ENCODE measurements around the gene KIRREL3. TPM values are rescaled to one million over a fixed set of nuclear protein-coding genes. Genes with fewer than 3 reads are reported as not detected.

Gene KIRREL3
- total RNA-seq, 1 donor from 2014 or later, result 0.24 TPM

DNA sequence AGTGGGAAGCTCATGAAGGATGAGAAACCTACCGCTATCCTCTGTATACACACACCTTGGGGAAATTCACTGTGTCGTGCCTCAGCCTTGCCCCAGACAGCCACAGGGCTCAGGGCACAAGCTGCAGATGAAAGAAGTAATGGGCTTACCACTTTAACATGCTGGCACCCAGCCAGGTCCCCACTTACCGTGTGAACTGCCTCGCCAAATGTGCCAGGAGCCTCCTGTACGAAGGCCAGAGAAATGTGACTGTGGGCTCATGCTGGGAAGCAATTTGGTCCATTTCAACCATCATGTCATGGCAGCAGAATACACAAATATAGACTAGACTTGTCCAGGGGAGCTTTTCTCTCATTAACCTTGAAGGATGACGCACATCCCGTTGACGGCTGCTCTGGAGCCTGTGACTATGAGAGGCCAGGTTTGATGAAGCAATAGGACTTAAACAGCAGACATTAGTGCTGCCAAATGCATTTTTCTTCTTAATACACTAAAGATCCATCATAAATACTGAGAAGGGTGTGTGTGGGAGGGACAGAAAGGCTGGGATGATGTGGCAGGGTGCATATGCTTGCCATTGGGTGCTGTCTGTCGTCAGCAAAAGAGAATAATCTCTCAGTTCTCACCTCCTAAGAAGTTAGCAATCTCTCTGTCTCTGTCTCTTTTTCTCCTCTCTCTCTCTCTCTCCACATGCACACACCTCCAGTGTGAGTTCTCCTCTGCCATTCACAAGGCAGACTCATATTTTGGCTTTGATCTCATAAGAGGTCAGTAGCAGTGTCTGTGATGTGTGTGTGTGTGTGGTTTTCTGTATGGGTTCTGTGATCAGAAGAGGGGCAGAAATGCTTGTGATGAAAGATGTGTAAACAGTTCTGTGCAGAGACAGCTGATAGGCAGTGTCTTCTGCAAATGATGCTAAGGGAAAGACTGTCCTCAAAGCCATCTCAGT is 142.4 kb downstream of the KIRREL3 start:
- DNase-seq (ENCODE audit: missing footprints) (no peak), ATAC-seq (no peak)
- intact Hi-C loops (cut with DNase I), result no loop called here

DNA sequence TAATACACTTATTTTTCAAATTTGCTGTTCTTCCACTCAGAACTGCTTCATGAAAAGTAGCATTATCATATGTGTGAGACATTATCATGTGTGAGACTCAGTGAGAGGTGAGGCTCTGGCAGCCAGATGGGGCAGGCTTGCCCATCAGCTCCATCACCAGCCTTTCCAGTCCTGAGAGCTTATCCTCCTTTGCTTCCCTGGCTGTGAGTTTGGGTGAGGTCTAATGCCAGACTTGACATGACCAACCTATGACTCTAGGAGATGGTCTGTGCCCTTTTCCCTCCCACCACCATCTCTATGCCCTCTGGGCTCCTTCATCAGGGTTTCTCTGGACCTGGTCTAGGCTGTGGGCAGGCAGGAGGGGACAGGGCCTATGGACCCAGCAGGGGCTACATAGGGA is 145.0 kb downstream of the KIRREL3 start:
- ATAC-seq (no peak), DNase-seq (ENCODE audit: missing footprints) (no peak)
- intact Hi-C loops (cut with DNase I), result no loop called here

DNA sequence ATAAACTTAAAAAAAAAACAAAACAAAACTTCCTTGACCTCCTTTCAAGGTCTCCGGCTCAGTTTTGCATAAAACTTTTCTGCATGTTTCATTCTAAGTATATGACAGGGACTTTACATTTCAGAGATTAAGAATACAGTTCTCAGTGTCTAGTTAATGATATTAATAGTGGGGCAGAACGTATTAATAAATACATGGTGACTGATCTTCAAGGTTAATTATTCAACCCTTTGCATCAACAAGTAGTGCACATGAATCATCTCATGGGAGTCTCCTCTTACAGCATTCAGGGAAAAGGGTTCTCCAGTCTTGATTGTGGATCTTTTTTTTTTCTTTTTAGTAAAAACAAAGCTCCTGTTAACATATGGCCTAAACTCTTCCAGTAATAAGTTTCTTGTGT is 146.8 kb downstream of the KIRREL3 start:
- DNase-seq (ENCODE audit: missing footprints), result no peak
- ATAC-seq, result no peak
- intact Hi-C loops (cut with DNase I), result no loop called here

DNA sequence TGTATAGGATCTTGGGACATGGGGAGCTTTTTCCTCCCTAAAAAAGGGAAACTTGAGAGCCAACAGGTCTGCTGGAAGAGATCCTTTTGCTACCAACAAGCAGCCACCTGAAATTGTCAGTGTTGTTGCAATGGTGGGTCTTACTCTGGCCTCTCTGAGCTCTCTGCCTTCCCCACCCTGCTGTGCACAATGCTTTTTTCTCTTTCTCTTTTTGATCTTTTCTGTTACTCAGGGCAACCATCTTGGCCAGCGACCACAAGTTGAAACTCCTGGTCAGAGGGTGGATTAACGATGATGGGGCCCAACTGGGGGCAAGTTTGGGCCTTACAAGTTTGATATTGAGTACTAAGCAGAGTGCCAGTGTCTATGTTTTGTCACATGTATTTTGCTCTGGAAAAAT is 155.8 kb downstream of the KIRREL3 start:
- no peak for ATAC-seq
- intact Hi-C loops (cut with DNase I), result no loop called here
- no peak for DNase-seq (ENCODE audit: missing footprints)

DNA sequence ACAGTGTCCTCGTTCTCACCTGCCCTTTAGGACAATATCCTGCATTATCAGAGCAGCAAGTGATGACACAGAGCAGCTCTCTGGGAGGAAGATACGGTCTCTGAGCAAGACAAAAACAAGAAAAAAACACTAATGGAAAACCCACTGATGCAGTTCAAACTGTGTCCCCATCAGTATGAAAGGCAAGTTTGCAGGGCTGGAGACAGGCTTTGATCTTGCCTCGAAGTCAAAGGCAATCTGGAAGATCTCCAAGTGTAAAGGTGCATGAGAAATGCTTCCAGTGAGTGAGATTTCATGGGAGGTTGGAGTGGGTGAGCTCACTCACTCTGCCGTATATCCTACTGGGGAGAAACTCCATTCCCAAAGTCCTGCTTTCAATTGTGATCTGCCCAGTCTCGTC is 157.5 kb downstream of the KIRREL3 start:
- DNase-seq (ENCODE audit: missing footprints) (no peak), ATAC-seq (no peak)
- intact Hi-C loops (cut with DNase I), result no loop called here

DNA sequence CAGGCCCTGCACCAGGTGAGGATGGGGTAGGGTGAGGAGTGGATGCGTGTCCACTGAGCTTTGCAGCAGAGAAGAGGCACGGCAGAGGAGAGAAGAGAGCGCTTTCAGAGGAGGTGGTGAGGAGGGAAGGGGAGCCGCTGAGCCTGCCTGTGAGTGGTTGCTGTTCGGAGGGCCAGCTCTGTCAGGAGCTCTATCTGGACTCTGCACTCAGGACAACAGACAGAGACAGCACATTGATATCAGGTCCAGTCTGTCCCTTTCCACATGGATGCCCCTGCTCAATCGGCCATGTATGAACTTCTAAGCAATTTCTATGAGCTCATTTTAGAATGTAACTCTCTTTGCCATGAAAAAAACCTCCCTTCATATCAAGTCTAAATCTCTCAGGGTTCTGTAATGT is 158.6 kb downstream of the KIRREL3 start:
- intact Hi-C loops (cut with DNase I), result no loop called here
- DNase-seq (ENCODE audit: missing footprints) (no peak), ATAC-seq (no peak)

DNA sequence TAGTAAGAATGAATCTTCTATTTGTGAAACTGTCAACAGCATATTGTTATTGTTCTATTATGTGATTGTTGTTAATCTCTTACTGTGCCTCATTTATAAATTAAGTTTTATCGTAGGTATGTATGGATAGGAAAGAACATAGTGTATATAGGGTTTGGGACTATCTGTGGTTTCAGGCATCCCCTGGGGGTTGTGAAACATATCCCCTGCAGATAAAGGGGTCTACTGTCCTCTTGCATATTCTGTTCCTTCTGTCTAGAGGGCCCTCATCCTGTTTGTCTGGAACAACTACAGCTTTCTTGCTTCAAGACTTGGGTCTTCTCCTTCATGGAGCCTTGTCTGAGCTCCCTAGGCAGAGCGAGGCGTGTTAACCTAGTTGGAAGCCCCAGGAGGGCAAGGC is 159.6 kb downstream of the KIRREL3 start:
- intact Hi-C loops (cut with DNase I), result no loop called here
- DNase-seq (ENCODE audit: missing footprints), result no peak
- ATAC-seq, result no peak

DNA sequence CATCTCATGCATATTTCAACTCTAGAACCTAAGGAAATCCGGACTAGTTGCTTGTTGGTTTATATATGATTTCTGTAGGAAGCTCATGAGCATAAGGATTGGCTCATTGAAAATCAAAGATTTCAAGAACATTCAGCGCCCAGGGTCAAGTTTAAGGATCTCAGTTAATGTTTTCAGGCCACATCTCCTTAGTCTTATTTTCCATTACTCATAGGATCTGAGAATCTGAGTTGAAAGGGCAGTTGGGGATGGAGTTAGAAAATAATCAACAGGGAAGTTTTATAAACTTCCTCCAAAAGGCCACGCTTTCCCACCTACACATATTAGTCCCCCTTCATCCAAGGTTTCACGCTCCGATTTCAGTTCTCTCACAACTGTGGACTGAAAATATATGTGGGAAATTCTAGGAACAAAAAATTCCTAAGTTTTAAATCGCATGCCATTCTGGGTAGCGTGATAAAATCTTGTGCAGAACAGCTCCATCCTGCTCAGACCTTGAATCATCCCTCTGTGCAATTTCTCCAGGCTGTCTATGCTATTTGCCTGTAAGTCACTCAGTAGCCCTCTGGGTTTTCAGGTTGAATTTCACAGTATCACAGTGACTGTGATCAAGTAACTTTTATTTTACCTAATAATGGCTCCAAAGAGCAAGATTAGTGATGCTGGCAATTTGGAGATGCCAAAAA is 160.2 kb downstream of the KIRREL3 start:
- no peak for DNase-seq (ENCODE audit: missing footprints)
- intact Hi-C loops (cut with DNase I), result no loop called here

DNA sequence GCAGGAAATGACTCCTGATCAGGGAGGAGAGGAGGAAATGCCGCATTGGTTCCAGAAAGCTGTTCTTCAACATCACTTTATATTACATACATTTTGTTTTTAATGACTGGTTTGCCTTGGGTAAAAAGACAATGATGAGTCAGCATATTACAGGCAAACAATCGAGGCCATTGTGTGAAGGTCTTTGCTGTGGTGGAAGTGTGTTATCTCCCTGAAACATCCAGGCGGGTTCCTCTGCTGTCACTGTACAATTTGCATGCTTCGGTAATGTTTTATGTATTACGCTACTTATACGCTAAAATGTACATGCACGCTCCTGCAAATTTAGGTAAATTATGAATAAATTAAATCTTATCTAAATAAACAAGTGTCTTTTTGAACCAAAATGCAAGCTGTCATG is 161.1 kb downstream of the KIRREL3 start:
- DNase-seq (ENCODE audit: missing footprints), result no peak
- intact Hi-C loops (cut with DNase I), result no loop called here
- no peak for ATAC-seq

More for the DNA sequence above, 160.2 kb downstream of the KIRREL3 start:
- ATAC-seq, result no peak

DNA sequence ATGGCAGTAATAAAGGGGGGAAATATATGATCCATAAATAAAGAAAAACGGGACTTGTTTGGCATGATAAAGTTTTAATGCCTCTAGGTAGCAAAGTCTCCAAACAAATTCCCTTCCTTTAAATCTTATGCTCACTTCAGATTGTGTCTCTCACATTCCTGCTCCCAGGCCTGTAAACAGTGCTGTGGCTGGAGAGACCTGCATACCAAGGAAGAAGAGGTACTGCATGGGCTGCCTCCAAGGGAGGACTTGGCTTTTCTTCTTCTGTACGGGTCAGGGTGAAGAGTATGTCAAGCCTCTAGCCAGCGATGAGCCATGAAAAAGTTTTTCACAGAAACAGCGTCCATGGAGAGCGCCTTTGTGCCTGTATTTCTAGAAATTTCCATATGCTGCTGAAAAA is 161.8 kb downstream of the KIRREL3 start:
- ATAC-seq, result no peak
- no peak for DNase-seq (ENCODE audit: missing footprints)
- intact Hi-C loops (cut with DNase I), result no loop called here

DNA sequence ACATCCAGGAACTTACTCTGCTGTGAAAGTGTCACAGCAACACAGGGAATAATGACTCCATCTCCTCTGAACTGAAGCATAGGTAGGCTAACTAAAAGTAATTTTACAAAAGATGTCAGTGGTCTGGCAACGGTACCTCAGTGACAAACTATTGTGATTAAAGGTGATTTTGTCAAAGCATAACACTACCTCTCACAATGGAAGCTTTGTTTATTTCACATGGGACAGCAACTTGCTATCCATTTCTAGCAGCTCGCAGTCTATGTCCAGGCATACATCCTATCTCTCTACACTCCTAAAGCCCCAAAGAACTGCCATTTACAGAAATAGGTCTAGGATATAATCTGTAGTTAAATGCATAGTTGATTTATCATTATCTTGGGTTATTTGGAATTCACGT is 163.0 kb downstream of the KIRREL3 start:
- DNase-seq (ENCODE audit: missing footprints), result no peak
- no peak for ATAC-seq
- intact Hi-C loops (cut with DNase I), result no loop called here

DNA sequence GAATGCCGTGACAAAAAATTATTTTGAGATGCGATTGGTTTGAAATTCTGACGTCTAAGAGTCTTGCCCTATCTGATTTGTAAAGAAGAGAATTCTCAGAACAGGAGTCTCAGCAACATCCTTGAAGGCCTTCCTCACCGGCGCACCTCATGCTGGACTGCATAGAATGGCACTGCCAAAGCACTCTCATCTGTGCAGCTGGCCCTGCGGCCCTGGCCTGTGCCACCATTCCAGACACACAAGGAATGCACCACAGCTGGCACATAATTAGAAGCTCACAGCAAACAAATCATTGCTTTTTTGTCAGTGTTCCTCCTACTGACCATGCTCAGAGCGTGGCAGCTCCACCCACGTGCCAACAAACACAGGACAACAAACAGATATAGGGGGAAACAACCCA is 166.0 kb downstream of the KIRREL3 start:
- ATAC-seq (no peak), DNase-seq (ENCODE audit: missing footprints) (no peak)
- intact Hi-C loops (cut with DNase I), result no loop called here

DNA sequence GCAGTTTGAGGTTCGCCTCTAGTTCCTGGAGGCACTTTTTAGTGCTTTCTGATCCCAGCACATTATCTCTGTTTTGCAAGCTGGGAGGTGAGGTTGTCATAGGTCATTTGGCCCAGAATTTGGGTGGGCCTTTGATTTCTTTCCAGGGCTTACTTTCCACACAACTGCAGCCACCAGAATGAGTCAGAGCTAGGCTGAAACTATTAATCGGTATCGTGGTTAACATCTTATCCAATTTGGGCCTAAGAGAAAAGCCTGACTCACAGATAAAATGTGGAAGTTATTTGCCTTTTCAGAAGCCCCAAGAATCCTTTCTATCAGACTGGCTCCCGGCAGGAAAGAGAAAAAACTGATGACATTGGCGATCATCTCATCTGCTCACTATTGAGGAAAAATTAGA is 166.4 kb downstream of the KIRREL3 start:
- DNase-seq (ENCODE audit: missing footprints), result no peak
- intact Hi-C loops (cut with DNase I), result no loop called here
- ATAC-seq, result no peak

DNA sequence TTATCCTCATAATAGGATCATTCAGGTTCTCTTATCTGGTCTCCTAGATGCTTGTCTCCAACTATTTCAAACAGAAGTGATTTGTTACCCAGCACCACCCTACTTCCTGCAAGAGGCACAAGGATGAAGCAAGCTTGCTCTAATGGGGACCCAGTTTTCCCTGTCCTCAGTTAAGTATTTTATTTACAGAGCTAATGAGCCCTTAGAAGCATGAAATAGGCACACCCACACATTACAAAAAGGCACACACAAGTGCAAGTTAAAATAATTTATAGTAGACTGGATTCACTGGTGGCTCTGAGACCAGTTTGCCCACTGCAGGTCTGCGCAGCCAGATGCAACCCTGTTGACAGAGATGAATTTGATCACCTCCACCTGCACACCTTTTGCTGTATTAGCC is 167.5 kb downstream of the KIRREL3 start:
- intact Hi-C loops (cut with DNase I), result no loop called here
- DNase-seq (ENCODE audit: missing footprints) (no peak), ATAC-seq (no peak)

DNA sequence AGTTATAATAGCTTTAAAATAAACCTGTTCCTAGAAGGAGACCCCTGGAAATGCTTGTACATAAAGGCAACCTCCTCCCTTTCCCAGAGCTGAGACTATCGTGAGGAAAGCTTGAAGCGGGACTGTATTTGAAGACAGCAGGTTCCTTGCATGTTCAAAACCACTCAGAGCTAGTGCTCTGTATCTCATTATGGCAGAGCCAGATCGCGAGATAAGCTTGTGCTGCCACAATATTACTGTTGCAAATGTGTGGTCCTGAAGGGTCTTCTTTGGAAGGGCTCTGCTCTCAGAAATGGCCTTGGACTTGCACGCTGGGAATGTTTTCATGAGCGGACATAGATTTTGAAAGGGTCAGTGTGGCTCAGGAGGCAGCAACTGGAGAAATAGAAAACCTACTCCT is 168.2 kb downstream of the KIRREL3 start:
- ATAC-seq, result no peak

DNA sequence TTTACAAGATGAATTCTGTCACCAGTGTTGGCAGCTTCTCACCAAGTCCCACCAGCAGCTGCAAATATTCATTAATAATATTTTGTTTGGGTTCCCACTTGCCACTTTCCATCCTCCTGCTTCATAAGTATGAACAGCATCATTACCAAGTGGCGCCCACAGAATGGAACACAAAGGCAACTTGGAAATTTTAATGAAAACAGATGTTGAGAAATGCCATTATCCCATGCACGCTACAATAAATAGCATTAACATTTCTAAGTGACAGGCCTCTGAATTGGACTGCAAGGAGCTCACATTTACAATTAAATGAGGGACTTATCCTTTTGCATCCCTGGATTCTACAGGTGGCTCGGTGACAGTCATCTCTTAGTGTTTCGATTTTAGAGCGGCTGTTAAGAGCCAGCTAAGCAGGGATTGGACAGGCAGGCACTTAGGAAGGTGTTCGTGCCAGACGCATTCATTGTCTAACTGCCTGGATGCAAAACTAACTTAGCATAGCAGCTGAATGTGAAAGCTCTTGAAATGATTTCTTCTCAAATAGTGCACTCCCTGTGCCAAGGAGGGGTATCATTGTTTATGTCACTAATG is 170.3 kb downstream of the KIRREL3 start:
- ATAC-seq (no peak), DNase-seq (ENCODE audit: missing footprints) (no peak)
- intact Hi-C loops (cut with DNase I), result no loop called here

More for the DNA sequence above, 168.2 kb downstream of the KIRREL3 start:
- intact Hi-C loops (cut with DNase I), result no loop called here
- no peak for DNase-seq (ENCODE audit: missing footprints)

DNA sequence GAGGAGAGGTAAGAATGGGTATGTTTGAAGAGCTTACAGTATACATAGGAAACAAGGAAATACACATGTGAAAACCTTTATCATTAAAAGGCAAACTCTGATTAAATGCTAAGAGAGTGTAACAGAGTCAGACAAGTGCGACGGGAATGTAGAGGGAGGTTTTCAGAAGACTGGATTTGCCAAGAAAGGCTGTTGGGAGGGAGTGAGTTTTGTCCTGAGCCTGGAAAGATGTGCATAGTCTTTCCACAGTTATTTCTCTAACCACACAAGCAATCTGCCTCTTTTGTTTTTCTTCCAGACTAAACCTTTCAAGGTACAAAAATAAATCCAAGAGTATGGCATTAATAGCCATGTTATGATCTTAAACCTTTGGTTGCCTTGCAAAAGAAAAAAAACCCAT is 170.9 kb downstream of the KIRREL3 start:
- DNase-seq (ENCODE audit: missing footprints), result no peak
- no peak for ATAC-seq
- intact Hi-C loops (cut with DNase I), result no loop called here

DNA sequence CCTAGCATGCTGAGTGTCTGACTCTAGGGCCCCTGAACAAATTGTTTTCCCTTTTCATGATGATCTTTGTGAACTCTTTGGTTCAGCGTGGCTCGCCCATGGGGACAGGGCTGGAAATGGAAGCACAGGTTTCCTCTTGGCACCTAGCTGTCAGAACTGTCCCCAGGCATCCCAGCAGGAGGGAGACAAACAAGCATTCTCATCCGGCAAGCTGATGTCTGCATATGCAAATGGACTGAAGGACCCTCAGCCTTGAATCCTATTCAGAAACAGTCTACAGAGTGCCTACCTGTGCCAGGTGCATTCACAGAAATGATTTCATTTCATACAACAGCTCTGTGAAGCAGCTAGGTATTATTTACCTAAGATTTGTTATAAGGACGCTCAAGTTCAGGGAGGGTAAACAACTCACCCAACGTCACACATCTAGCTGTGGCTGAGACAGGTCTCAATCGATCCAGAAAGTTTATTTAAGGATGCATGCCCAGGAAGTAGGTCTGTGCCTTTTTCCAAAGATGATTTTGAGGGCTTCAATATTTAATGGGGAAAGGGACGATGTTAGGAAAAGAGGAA is 176.4 kb downstream of the KIRREL3 start:
- intact Hi-C loops (cut with DNase I), result no loop called here
- ATAC-seq, result no peak
- no peak for DNase-seq (ENCODE audit: missing footprints)

DNA sequence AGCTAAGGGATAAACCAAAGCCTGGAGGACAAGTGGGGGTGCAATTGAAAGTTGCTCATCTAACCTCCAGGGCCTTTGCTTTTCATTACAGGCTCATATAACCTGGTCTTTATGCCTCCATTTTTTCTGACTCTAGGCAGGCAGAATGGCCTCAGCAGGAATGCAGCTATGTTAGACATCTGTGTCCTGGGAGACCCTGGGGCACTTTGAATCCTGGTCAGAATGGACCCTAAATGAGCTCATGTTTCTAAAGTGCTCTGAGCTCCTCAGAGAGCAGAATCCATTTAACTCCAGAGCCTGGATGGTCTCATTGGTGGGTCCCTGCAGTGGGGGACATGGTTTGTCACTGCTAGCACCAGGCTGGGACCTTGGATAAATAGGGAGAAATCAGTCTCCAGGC is 177.3 kb downstream of the KIRREL3 start:
- intact Hi-C loops (cut with DNase I), result no loop called here
- ATAC-seq (no peak), DNase-seq (ENCODE audit: missing footprints) (no peak)

DNA sequence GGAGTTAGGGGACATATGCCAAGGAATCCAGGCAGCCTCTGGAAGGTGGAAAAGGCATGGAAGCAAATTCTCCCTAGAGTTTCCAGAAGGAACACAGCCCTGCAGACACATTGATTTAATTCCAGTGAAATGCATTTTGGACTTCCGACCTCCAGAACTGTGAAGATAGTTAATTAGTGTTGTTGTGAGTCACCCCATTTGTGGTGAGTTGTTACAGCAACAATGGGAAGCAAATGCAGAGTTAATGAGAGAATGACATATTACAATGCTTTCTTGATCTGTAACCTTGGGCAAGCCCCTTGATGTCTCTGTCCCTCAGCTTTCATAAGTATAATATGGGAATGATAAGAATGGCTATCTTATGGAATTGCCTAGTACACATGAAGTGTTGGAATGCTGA is 178.7 kb downstream of the KIRREL3 start:
- DNase-seq (ENCODE audit: missing footprints) (no peak), ATAC-seq (no peak)
- intact Hi-C loops (cut with DNase I), result no loop called here
